ENCODE measurements around the gene CRACDL.

GRCh38 chr2:98975611-98976010 lies 39.6 kb upstream of the CRACDL start:
- TF ChIP-seq CTCF (IDR thresholded peaks at IDR 0.05; ENCODE audit: low read depth, low read length) (no peak), EZH2phosphoT487 (IDR thresholded peaks at IDR 0.05; ENCODE audit: low read depth) (no peak)
